Measurements from ENCODE around the gene GAMT.

GAMT gene

GRCh38 chr19:1401138-1401888, at the start of gene GAMT:
GAMT (minus strand) TSS chr19:1401542; CDS start chr19:1401476, 66 bp downstream.
- Histone ChIP-seq H3K9ac (ENCODE audit: low read depth, low read length, poor library complexity, severe bottlenecking) (peak within 1 kb of the TSS; percentile 83), H3K9me2 (replicated peaks; ENCODE audit: low read depth, low read length) (no peaks in the 10 kb centered on the region), H3K79me2 (ENCODE audit: insufficient read depth, low read length) (peaks cover 16% of the 10 kb centered on the region), H3K9me3 (ENCODE audit: insufficient read depth, low read depth, low read length) (no peaks in the 10 kb centered on the region), H2AFZ (ENCODE audit: low read length) (peak within 1 kb of the TSS; percentile 83), H4K20me1 (ENCODE audit: insufficient read depth, low read length, poor library complexity, severe bottlenecking) (peaks cover 9% of the 10 kb centered on the region), H3K4me3 (ENCODE audit: low read length, poor library complexity, severe bottlenecking) (peak within 1 kb of the TSS; percentile 91), H3K4me1 (ENCODE audit: insufficient read depth, low read length, poor library complexity, severe bottlenecking) (peaks cover 15% of the 10 kb centered on the region), H3F3A (ENCODE audit: low read depth) (no peaks in the 10 kb centered on the region), H3K4me2 (ENCODE audit: low read depth, low read length, poor library complexity, severe bottlenecking) (peak within 1 kb of the TSS; percentile 84), H3K36me3 (ENCODE audit: insufficient read depth, low read length) (no peaks in the 10 kb centered on the region), H3K27me3 (ENCODE audit: insufficient read depth, low read length, poor library complexity, severe bottlenecking) (no peaks in the 10 kb centered on the region)
- no peak for TF ChIP-seq EZH2phosphoT487 (IDR thresholded peaks at IDR 0.05; ENCODE audit: borderline replicate concordance)
- TF ChIP-seq, protein P1, sequence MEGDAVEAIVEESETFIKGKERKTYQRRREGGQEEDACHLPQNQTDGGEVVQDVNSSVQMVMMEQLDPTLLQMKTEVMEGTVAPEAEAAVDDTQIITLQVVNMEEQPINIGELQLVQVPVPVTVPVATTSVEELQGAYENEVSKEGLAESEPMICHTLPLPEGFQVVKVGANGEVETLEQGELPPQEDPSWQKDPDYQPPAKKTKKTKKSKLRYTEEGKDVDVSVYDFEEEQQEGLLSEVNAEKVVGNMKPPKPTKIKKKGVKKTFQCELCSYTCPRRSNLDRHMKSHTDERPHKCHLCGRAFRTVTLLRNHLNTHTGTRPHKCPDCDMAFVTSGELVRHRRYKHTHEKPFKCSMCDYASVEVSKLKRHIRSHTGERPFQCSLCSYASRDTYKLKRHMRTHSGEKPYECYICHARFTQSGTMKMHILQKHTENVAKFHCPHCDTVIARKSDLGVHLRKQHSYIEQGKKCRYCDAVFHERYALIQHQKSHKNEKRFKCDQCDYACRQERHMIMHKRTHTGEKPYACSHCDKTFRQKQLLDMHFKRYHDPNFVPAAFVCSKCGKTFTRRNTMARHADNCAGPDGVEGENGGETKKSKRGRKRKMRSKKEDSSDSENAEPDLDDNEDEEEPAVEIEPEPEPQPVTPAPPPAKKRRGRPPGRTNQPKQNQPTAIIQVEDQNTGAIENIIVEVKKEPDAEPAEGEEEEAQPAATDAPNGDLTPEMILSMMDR (conservative IDR thresholded peaks at IDR 0.05; ENCODE audit: low read length), result peak; percentile 53

GRCh38 chr19:1449467-1450442, 48.4 kb upstream of the GAMT start, which contains the start of gene APC2:
APC2 (plus strand) TSS chr19:1450121; CDS start chr19:1453002, 2,881 bp downstream.
- Histone ChIP-seq H3K9ac (ENCODE audit: low read depth, low read length, poor library complexity, severe bottlenecking) (no peak within 1 kb of the TSS), H3F3A (ENCODE audit: low read depth) (no peaks in the 10 kb centered on the region), H4K20me1 (ENCODE audit: insufficient read depth, low read length, poor library complexity, severe bottlenecking) (peaks cover 3% of the 10 kb centered on the region), H3K27me3 (ENCODE audit: insufficient read depth, low read length, poor library complexity, severe bottlenecking) (no peaks in the 10 kb centered on the region), H3K79me2 (ENCODE audit: insufficient read depth, low read length) (no peaks in the 10 kb centered on the region), H3K36me3 (ENCODE audit: insufficient read depth, low read length) (no peaks in the 10 kb centered on the region), H3K4me1 (ENCODE audit: insufficient read depth, low read length, poor library complexity, severe bottlenecking) (peaks cover 3% of the 10 kb centered on the region), H2AFZ (ENCODE audit: low read length) (no peak within 1 kb of the TSS), H3K9me2 (replicated peaks; ENCODE audit: low read depth, low read length) (no peaks in the 10 kb centered on the region), H3K4me3 (ENCODE audit: low read length, poor library complexity, severe bottlenecking) (no peak within 1 kb of the TSS), H3K4me2 (ENCODE audit: low read depth, low read length, poor library complexity, severe bottlenecking) (no peak within 1 kb of the TSS), H3K9me3 (ENCODE audit: insufficient read depth, low read depth, low read length) (no peaks in the 10 kb centered on the region)
- no peak for TF ChIP-seq EZH2phosphoT487 (IDR thresholded peaks at IDR 0.05; ENCODE audit: borderline replicate concordance)
- TF ChIP-seq, protein P1 (conservative IDR thresholded peaks at IDR 0.05; ENCODE audit: low read length), result no peak

GRCh38 chr19:1447944-1448343, 46.6 kb upstream of the GAMT start:
- H2AFZ ChIP-seq (ENCODE audit: low read length), result no peak overlapping the region
- no peaks in the 10 kb centered on the region for H3K36me3 ChIP-seq (ENCODE audit: insufficient read depth, low read length)
- peaks cover 2% of the 10 kb centered on the region; the same call in 1 of the 2 replicates for H3F3A ChIP-seq (ENCODE audit: low read depth)
- no peaks in the 10 kb centered on the region for H3K9me3 ChIP-seq (ENCODE audit: insufficient read depth, low read depth, low read length)
- H3K4me2 ChIP-seq (ENCODE audit: low read depth, low read length, poor library complexity, severe bottlenecking), result no peak overlapping the region
- H3K4me3 ChIP-seq (ENCODE audit: low read length, poor library complexity, severe bottlenecking), result no peak overlapping the region
- H3K79me2 ChIP-seq (ENCODE audit: insufficient read depth, low read length), result no peaks in the 10 kb centered on the region
- peaks cover 7% of the 10 kb centered on the region for H4K20me1 ChIP-seq (ENCODE audit: insufficient read depth, low read length, poor library complexity, severe bottlenecking)
- peaks cover 11% of the 10 kb centered on the region for H3K4me1 ChIP-seq (ENCODE audit: insufficient read depth, low read length, poor library complexity, severe bottlenecking)
- no peaks in the 10 kb centered on the region for H3K27me3 ChIP-seq (ENCODE audit: insufficient read depth, low read length, poor library complexity, severe bottlenecking)
- TF ChIP-seq, protein P1 (conservative IDR thresholded peaks at IDR 0.05; ENCODE audit: low read length), result no peak
- TF ChIP-seq EZH2phosphoT487 (IDR thresholded peaks at IDR 0.05; ENCODE audit: borderline replicate concordance), result no peak
- H3K9me2 ChIP-seq (replicated peaks; ENCODE audit: low read depth, low read length), result no peaks in the 10 kb centered on the region
- H3K9ac ChIP-seq (ENCODE audit: low read depth, low read length, poor library complexity, severe bottlenecking), result no peak overlapping the region
